ENCODE results near the gene PARD6A.
"Not testable (repeated sequence)": the region's sequence is repeated elsewhere in the genome, so short reads cannot be mapped to it uniquely, and the experiment has no call there.

Gene PARD6A

DNA sequence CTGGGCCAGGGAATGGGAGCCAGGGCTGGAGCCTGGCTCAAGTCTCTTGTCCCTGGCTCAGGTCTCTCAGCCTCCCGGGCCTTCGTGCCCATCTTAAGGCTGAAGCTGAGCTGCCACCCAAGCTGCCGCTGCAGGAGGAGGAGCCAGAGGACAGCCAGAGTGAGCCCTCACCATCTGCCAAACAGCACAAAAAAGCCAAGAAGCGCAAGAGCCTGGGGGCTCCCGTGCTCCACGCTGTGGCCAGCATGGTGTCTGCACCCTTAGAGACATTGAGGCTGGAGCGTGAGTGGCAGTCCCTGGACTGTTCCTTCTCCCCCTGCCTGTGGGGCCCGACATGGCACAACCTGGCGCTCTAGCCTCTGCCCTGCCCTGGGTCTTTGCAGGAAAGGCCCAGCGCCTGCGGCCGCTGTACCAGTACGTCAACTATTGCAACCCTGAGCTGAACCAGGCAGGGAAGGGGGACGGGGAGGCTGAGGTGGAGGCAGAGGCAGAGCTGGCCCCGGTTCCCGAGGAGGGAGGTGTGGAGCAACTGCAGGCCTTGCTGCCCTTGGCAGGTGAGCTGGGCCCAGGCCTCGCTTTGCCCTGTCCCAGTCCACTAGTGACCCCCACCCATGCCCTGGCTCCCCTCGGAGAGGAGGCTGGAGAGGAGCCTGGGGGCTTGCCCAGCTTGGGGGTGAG lies 7.2 kb downstream of the PARD6A start:
- DNase-seq, result peak; percentile 88

- peak; percentile 29 for DNase-seq
Observed at GRCh38 chr16:67668495-67669157, 7.9 kb downstream of the PARD6A start.

GRCh38 chr16:67669499-67670101 lies 8.8 kb downstream of the PARD6A start:
- no peak for DNase-seq

- DNase-seq, result no peak
Observed at GRCh38 chr16:67672306-67672705, 11.5 kb downstream of the PARD6A start.

- peak; percentile 65 for DNase-seq
Observed at GRCh38 chr16:67672739-67673662, 12.2 kb downstream of the PARD6A start.

- DNase-seq, result no peak
Observed at GRCh38 chr16:67673712-67674580, 13.2 kb downstream of the PARD6A start.

- no peak for DNase-seq
Observed at GRCh38 chr16:67674851-67675578, 14.3 kb downstream of the PARD6A start.

DNA sequence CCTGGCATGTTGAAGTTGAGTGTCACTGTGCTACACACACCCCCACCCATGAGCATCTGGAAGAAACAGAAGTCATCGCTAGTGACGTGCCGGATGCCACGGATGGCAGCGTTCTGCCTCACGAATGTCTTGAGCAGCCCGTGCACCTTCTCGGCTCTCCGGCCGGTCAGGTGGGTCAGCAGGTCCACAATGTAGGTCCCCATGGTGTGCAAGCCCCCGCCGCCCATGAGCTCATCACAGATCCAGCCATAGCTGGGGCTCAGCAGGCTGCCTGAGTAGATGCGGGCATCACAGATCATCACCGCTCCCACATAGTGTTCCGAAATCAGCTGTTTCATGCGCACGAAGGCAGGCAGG lies 14.8 kb downstream of the PARD6A start:
- DNase-seq, result no peak

- no peak for DNase-seq
Observed at GRCh38 chr16:67675999-67676398, 15.2 kb downstream of the PARD6A start.

- DNase-seq, result no peak
Observed at GRCh38 chr16:67676516-67676915, 15.8 kb downstream of the PARD6A start.

DNA sequence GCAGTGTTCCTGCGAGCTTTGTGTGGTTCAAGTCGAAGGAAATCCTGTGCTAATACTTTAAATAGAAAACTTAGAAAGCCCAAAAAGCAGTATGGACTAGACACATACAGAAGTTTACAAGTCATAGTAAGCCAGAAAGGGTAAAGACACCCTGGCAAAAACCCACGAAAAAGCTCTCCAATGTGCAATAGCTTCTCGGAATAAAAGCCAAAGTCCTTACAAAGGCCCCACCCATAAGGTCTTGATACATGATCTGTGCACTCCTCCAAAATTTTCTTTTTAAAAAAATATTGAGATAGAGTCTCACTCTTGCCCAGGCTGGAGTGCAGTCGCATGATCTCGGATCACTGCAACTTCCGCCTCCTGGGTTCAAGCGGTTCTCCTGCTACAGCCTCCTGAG lies 16.2 kb downstream of the PARD6A start:
- DNase-seq, result no peak

DNA sequence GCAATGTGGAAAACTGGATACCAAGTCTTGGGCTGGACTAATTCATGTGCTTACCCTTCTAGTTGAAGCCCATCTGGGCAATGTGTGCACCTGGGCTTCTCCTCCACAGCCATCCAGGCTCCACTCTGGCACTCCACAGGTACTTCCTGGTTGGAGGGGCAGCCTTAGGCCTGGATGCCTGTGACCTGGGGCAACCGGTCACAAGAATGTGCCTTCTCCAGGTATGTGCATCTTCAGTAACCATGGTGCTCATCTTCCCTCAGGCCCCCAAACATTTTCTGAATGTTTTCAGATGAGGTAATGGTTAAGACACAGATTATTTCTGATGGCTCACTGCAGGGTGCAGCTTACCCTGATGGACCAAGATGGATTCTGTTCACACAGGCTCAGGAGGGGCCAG lies 17.0 kb downstream of the PARD6A start:
- no peak for DNase-seq

DNA sequence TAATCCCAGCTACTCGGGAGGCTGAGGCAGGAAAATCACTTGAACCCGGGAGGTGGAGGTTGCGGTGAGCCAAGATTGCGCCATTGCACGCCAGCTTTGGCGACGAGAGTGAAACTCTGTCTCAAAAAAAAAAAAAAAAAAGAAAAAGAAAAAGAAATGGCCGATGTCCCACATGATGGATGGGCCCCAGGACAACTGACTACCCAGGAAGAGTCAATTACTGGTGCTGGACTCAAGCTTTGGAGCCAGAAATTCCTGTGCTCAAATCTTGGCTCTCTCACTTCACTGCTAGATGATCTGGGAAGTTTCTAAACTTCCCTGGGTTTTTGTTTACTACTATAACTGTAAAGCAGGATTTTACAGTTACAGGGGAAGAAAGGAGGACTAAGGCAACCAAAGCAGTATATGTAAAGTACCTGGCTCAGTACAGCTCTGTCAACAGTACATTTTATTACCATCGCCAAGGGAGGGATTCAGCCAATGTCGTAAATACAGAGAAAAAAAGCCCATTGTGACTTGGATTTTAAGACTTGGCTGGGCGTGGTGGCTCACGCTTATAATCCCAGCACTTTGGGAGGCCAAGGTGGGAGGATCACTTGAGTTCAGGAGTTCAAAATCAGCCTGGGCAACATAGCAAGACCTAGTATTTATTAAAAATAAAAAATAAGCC lies 17.7 kb downstream of the PARD6A start:
- DNase-seq, result no peak

DNA sequence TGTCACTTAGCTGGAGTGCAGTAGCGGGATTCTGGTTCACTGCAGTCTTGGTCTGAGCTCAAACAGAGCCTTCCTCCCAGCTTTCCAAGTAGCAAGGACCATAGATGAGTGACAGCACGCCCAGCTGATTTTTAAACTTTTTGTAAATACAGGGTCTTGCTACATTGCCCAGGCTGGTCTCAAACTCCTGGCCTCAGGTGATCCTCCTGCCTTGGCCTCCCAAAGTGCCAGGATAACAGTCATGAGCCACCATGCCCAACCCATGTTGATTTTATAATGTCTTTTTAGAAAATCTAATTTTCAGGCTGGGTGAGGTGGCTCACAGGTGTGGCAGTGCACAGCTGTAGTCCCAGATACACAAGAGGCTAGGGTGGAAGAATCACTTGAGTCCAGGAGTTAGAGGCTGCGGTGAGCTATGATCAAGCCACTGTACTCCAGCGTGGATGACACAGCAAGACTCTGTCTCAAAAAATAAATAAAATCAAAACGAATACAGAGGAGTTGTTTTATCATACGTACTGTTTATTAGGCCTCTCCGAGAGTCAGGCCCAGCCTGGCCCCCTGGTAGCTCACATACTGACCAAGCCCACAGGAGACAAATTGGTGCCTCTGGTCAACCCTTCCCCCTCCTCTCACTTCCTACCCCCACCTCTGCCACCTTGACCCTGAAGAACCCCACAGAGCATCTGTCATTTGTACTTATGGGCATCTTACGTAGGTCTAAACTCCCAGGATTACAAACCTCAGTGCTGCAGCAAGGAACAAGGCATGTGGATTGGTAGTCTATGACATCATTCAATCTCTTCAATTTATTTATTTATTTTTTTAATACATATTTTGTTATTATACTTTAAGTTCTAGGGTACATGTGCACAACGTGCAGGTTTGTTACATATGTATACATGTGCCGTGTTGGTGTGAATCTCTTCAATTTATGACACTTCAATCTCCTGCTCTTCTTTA lies 19.5 kb downstream of the PARD6A start:
- DNase-seq, result no peak

- no peak for DNase-seq
Observed at GRCh38 chr16:67683767-67684166, 23.0 kb downstream of the PARD6A start.

DNA sequence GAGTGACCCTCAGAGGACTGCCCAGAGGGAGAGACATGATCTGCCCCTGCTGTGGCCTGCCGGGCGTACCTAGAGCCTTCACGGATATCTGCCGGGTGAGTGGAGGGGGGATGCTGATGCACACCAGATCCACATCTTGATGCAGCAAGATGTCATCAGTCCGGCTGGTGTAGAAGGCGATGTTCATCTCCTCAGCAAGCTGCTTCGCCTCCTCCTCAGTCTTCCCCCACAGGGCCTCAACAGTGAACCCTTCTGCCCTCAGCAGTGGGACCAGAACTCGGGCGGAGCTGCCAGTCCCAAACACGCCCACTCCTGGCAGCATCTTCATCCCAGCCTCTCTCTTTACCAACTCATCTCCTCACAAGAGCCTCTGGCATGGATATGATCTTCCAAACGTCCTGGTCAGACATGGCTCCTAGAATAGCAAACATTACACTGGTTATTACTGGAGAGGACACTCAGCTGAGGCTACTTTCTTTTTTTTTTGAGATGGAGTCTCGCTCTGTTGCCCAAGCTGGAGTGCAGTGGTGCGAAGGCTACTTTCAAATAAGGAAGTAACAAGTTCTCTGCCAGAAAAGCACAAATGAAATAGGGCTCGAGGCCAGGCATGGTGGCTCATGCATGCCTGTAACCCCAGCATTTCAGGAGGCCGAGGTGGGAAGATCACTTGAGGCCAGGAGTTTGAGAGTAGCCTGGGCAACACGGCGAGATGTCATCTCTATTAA lies 24.8 kb downstream of the PARD6A start:
- no peak for DNase-seq

GRCh38 chr16:67693517-67694285 lies 32.9 kb downstream of the PARD6A start:
- not testable (repeated sequence) for DNase-seq

DNA sequence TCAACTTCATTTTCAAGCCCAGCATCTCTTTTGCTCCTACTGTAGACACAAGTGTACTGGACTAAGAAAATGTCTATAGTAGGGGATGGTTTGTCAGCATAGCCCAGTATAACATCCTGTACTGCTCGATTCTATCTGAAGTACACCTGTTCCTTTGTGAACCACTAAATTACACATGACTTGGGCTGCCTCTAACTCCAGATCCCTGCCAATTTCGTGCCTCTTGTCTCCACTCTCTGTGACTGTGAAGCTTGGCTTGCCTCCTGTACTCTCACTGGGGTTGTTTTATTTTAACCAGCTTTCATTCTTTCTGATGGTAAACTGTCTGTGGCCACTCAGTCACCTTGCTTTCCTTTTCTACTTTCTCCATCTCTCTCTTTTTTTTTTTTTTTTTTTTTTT lies 33.9 kb downstream of the PARD6A start:
- no peak for DNase-seq

All from CD4-positive, alpha-beta T cell treated with Interleukin-17A for 1 hour (primary cell).